MCF 10A (cell line): ENCODE data around the gene ZIC5. TPM values are rescaled to one million over a fixed set of nuclear protein-coding genes. Genes with fewer than 3 reads are reported as not detected.

Experiments used
- BruUV-seq: library from RNA; stranded (reverse); fragments of 400-500 nt; replicated peaks from 2 replicates; lab custom pipeline; 2021; lab: Mats Ljungman, UMichigan
- CTCF ChIA-PET: fragments of 300-600 bp; sonication (Branson Sonifier 250); formaldehyde crosslinking; extraction: SDS; loops from one replicate; lab custom pipeline; 2021; ENCODE audit warnings: antibody characterized with exemption, inconsistent platforms; lab: Yijun Ruan, JAX
- POLR2A ChIA-PET: fragments of 300-600, 350-650 bp; sonication (Branson Sonifier 250); formaldehyde crosslinking; extraction: SDS; loops from one replicate; lab custom pipeline; 2020; ENCODE audit warnings: antibody characterized with exemption, inconsistent platforms; lab: Yijun Ruan, JAX
- DNase-seq: peaks from one replicate; pipeline ENCODE4 v3.0.0-alpha.2; 2018; ENCODE audit not compliant: unreplicated experiment
- H3K27ac Mint-ChIP-seq: one replicate; pipeline ENCODE4 v1.8.0; 2022; ENCODE audit warnings: mild to moderate bottlenecking, low read depth, mixed read lengths; ENCODE audit not compliant: unreplicated experiment
- H3K27me3 Mint-ChIP-seq: one replicate; pipeline ENCODE4 v1.8.0; 2022; ENCODE audit warnings: mixed read lengths; ENCODE audit not compliant: insufficient read depth, unreplicated experiment
- H3K36me3 Mint-ChIP-seq: one replicate; pipeline ENCODE4 v1.8.0; 2022; ENCODE audit warnings: mild to moderate bottlenecking, moderate library complexity, mixed read lengths; ENCODE audit not compliant: insufficient read depth, unreplicated experiment
- H3K4me1 Mint-ChIP-seq: one replicate; pipeline ENCODE4 v1.8.0; 2022; ENCODE audit warnings: mixed read lengths; ENCODE audit not compliant: insufficient read depth, unreplicated experiment
- H3K4me3 Mint-ChIP-seq: one replicate; pipeline ENCODE4 v1.8.0; 2022; ENCODE audit warnings: mild to moderate bottlenecking, moderate library complexity, mixed read lengths; ENCODE audit not compliant: unreplicated experiment
- H3K9me3 Mint-ChIP-seq: one replicate; pipeline ENCODE4 v1.8.0; 2022; ENCODE audit warnings: mixed read lengths; ENCODE audit not compliant: unreplicated experiment
- CTCF ChIP-seq: fragments of 200-600 bp; IDR thresholded peaks from one replicate; pipeline ENCODE4 v1.8.0; 2022; ENCODE audit warnings: antibody characterized with exemption, mild to moderate bottlenecking; ENCODE audit not compliant: unreplicated experiment
- intact Hi-C: fragments of 100-400 bp; cut with micrococcal nuclease; formaldehyde crosslinking; loops from 2 replicates; pipeline ENCODE4 v1.14.1; 2022
- total RNA-seq: library from RNA; stranded (reverse); gene quantifications from 2 replicates; pipeline ENCODE4 v1.2.3, GENCODE V29; 2022

The ZIC5 gene
- total RNA-seq, 1 experiment from 2014 or later = not detected

GRCh38 chr13:99944102-99944501 lies 27.5 kb downstream of the ZIC5 start:
- Mint-ChIP-seq H3K36me3 (no peaks in the 10 kb centered on the region), H3K4me3 (no peak overlapping the region), H3K9me3 (no peaks in the 10 kb centered on the region), H3K27me3 (peaks cover 21% of the 10 kb centered on the region), H3K27ac (no peak overlapping the region), H3K4me1 (no peaks in the 10 kb centered on the region)
- CTCF ChIA-PET = interaction anchor here (0.6 kb wide), 1 partner anchor 45 kb away, joined by 3 read pairs; no protein-coding TSS in a partner anchor
- no peak for TF ChIP-seq CTCF
- POLR2A ChIA-PET = no interaction called here
- no peak for DNase-seq
- intact Hi-C loops = no loop called here
- BruUV-seq = no TSS peak

- Mint-ChIP-seq H3K4me1 (no peaks in the 10 kb centered on the region), H3K27ac (no peak overlapping the region), H3K4me3 (no peak overlapping the region), H3K9me3 (no peaks in the 10 kb centered on the region), H3K27me3 (peaks cover 13% of the 10 kb centered on the region), H3K36me3 (no peaks in the 10 kb centered on the region)
- DNase-seq = no peak
- CTCF ChIA-PET = interaction anchor here (0.6 to 4.1 kb wide), 3 partner anchors 26 to 97 kb away, joined by 3 to 12 read pairs (median 3); no protein-coding TSS in a partner anchor
- POLR2A ChIA-PET = no interaction called here
- no TSS peak for BruUV-seq
- intact Hi-C loops = no loop called here
- TF ChIP-seq CTCF = no peak
Measured at GRCh38 chr13:99941911-99942310, 29.7 kb downstream of the ZIC5 start.

GRCh38 chr13:99941086-99941485 lies 30.5 kb downstream of the ZIC5 start:
- ChIA-PET CTCF (interaction anchor here (1.1 to 4.1 kb wide), 2 partner anchors 9 to 25 kb away, joined by 4 to 12 read pairs; no protein-coding TSS in a partner anchor), POLR2A (no interaction called here)
- Mint-ChIP-seq H3K4me1 (no peaks in the 10 kb centered on the region), H3K36me3 (no peaks in the 10 kb centered on the region), H3K27ac (no peak overlapping the region), H3K4me3 (no peak overlapping the region), H3K27me3 (peaks cover 5% of the 10 kb centered on the region), H3K9me3 (no peaks in the 10 kb centered on the region)
- BruUV-seq = no TSS peak
- DNase-seq = no peak
- intact Hi-C loops = no loop called here
- no peak for TF ChIP-seq CTCF

- Mint-ChIP-seq H3K27ac (no peak overlapping the region), H3K4me3 (no peak overlapping the region), H3K27me3 (no peaks in the 10 kb centered on the region), H3K36me3 (no peaks in the 10 kb centered on the region), H3K4me1 (no peaks in the 10 kb centered on the region), H3K9me3 (no peaks in the 10 kb centered on the region)
- intact Hi-C loops = no loop called here
- CTCF ChIA-PET = no interaction called here
- POLR2A ChIA-PET = no interaction called here
- no peak for DNase-seq
- no peak for TF ChIP-seq CTCF
- BruUV-seq = no TSS peak
Measured at GRCh38 chr13:99938635-99939034, 32.9 kb downstream of the ZIC5 start.
